GM18502 (cell line): Measurements from ENCODE around the gene LMBR1.
"Not testable (repeated sequence)": the region's sequence is repeated elsewhere in the genome, so short reads cannot be mapped to it uniquely, and the experiment has no call there.

Experiments used
- ATAC-seq: cut with Tn5 transposase; IDR thresholded peaks from one replicate; pipeline ENCODE4 v1.9.1; 2021; ENCODE audit warnings: mild to moderate bottlenecking; ENCODE audit not compliant: unreplicated experiment, poor library complexity

Gene LMBR1

DNA sequence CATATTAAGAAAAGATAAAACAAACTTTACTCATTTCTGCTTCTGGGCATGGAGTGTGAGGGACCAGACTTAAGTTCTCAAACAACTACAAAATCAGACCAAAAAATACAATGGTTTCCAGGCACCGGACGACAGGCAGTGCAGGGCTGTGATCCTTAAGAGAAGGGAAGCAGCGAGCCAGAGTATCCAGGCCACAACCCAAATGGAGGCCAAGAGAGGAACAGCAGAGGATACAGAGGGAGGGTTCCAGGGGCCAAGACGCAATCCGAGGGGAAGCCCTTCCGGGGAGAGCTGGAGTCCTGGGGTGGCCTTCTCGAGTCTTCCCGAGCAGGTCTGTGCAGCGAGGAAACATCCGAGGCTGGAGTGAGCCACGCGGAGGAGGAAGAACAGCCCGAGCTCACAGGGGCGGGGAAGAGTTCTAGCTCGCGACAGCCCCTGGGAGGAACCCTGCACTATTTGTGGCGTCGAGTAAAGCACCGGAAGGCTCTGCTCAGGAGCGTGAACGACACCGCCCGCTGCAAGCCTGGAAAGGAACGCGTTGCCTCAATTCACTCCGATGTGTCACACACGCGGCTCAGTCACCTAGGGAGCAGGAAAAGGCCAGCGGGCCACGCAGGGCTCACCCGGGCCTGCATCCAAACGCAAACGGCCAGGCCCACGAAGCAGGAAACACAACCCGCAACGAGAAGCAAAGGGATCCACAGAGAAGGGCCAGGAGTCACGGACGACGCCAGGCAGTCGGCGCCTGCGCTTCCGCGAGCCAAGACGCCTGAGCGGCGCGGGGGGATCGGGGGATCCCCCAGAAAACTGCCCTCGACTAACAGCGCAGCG lies 253.3 kb downstream of the LMBR1 start:
- ATAC-seq = no peak

DNA sequence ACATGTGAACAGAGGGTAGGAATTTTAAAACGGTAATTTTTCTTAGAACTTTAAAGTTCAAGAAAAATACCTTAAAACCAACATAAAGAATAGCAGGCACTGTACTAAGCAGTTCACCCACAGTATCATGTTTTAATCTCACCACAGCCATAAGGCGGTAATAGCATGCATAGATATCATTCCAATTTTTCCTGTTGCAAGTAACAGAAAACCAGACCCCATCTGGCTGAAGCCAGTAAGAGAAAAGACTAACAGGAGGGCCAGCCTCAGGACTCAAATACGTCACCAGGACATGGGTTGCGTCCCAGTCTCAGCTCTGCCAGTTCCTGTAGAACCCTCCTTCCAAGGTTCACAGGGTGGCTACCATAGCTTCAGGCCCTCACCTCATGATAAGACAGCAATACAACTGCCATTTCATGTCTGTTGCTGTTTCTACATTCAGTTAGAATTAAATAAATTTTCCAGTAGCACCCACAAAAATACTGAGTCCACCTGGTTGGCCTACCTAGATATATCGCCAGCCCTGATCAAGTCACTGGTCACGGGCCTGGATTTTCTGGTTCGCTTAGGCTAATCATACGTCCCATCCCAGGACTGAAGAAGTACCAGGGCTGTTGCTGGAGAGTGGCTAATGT lies 254.4 kb downstream of the LMBR1 start:
- ATAC-seq = no peak

DNA sequence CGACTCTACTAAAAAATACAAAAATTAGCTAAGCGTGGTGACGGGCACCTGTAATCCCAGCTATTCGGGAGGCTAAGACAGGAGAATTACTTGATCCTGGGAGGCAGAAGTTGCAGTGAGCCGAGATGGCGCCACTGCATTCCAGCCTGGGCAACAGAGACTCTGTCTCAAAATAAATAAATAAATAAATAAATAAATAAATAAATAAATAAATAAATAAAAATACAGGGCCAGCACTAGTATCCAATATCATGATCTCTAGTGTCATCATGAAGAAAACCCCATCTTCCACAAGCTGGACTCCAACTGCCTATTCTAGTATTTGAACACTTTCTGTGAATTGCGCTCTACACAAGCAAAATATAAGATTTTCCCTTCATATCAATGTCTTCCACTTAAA lies 255.9 kb downstream of the LMBR1 start:
- ATAC-seq = not testable (repeated sequence)

DNA sequence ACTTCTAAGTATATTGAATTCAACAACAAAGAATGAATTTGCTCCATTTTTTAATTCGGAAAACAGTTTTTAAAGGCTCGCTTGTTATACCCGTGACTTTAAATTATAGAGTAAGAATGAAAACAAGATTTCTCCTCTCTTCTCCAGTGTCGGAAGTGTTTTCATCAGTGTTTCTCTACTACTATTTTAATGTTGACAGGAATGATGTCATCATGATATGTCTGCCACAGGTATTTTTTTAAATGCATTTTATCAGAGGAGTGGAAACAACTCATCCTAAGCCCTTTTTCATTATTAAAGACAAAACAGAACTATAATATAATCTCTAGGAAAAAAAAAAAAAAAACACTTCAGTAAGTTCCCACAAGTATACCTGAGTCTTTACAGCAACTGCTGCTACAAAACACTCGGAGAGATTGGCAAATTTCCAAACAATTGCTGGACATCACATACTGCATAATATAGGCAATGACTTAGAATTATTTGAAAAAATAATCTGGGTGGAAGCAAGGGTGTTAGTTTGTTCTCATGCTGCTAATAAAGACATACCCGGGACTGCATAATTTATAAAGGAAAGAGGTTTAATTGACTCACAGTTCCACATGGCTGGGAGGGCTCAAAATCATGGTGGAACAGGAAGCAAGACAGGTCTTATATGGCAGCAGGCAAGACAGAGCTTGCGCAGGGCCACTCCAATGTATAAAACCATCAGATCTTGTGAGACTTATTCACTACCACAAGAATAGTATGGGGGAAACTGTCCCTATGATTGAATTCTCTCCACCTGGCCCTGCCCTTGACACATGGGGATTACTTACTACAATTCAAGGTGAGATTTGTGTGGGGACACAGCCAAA lies 257.2 kb downstream of the LMBR1 start:
- no peak for ATAC-seq

DNA sequence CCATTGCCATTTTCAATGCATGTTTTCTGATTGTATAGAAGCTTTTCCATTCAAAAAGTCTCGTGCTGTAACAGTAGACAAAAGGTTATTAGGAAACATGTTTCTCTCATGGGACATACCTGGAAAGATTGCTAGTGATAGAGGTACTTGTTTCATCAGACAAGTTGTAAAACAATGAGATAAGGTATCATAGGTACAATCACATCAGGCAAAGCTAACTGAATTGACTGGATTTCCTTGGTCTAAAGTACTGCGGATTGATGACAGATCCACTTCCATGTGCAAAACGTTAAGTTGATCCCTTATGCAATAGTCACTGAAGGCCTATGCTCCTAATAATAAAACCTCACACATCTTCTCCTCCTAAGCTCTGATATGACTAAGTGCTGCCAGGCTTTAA lies 258.9 kb downstream of the LMBR1 start:
- ATAC-seq = no peak

DNA sequence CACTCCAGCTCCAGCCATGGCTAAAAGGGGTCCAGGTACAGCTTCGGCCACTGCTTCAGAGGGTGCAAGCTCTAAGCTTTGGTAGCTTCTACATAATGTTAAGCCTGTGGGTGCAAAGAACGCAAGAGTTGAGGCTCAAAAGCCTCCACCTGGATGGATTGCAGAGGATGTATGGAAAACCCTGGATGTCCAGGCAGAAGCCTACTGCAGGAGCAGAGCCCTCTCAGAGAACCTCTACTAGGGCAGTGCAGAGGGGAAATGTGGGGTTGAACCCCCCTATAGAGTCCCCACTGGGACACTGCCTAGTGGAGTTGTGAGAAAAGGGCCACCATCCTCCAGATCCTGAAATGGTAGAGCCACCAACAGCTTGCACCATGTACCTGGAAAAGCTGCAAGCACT lies 263.1 kb downstream of the LMBR1 start:
- no peak for ATAC-seq

DNA sequence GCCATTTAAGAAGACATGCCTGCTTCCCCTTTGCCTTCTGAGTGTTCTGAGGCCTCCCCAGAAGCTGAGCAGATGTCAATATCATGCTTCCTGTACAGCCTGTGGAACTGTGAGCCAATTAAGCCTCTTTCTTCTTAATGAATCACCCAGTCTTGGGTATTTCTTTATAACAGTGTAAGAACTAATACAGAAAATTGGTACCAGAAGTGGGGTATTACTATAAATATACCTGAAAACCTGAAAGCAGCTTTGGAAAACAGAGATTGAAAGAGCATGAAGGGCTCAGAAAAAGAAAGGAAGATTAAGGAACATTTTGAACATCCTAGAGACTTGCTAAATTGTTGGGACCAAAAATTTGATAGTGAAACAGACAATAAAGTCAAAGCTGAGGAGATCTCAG lies 264.4 kb downstream of the LMBR1 start:
- ATAC-seq = no peak
